Measurements from ENCODE around the gene TEX13C.

GRCh38 chrX:125288343-125288742 lies 31.3 kb upstream of the TEX13C start:
- TF ChIP-seq CTCF (IDR thresholded peaks at IDR 0.05; ENCODE audit: low read length) (no peak), EZH2 (IDR thresholded peaks at IDR 0.05; ENCODE audit: borderline replicate concordance, low read length) (no peak)

All from OCI-LY1 (cell line).